T-helper 17 cell (primary cell): ENCODE data around the gene SNX19. TPM values are rescaled to one million over a fixed set of nuclear protein-coding genes. Genes with fewer than 3 reads are reported as not detected.
A peak's percentile ranks its signal among the peaks of the same experiment; 100 is the strongest.
"Not testable (repeated sequence)": the region's sequence is repeated elsewhere in the genome, so short reads cannot be mapped to it uniquely, and the experiment has no call there.

ENCODE experiments used
- ATAC-seq: fragments of 150-1000 bp; cut with Tn5 transposase; 2 replicates; pipeline ENCODE4 v1.10.0; 2021; ENCODE audit warnings: mild to moderate bottlenecking, moderate library complexity
- DNase-seq, 3 donors: peaks; one replicate each; pipeline versions ENCODE4 v3.0.0 to v3.0.0-alpha.2; 2020 to 2021
- H3K9me3 ChIP-seq: one replicate; pipeline ENCODE4 v1.7.0; 2013; ENCODE audit warnings: low read length, mild to moderate bottlenecking; ENCODE audit not compliant: control insufficient read depth, poor library complexity, severe bottlenecking
- H3K27ac Mint-ChIP-seq: one replicate; pipeline ENCODE4 v1.8.0; 2022; ENCODE audit warnings: mild to moderate bottlenecking, moderate library complexity, mixed read lengths
- H3K27me3 Mint-ChIP-seq: one replicate; pipeline ENCODE4 v1.8.0; 2022; ENCODE audit warnings: mixed read lengths
- H3K36me3 Mint-ChIP-seq: one replicate; pipeline ENCODE4 v1.8.0; 2022; ENCODE audit warnings: low read depth, mixed read lengths
- H3K4me1 Mint-ChIP-seq: one replicate; pipeline ENCODE4 v1.8.0; 2022; ENCODE audit warnings: mild to moderate bottlenecking, mixed read lengths
- H3K4me3 Mint-ChIP-seq: one replicate; pipeline ENCODE4 v1.8.0; 2022; ENCODE audit warnings: mild to moderate bottlenecking, moderate library complexity, mixed read lengths
- total RNA-seq, 4 donors: library from RNA in 2 of 4; stranded (reverse) in 2 of 4; gene quantifications; one replicate each; pipeline ENCODE4 v1.2.3 and lab custom pipeline; 2022 to 2026

Gene SNX19
- total RNA-seq, 2 donors from 2014 or later: 64.6 to 67.3 TPM

DNA sequence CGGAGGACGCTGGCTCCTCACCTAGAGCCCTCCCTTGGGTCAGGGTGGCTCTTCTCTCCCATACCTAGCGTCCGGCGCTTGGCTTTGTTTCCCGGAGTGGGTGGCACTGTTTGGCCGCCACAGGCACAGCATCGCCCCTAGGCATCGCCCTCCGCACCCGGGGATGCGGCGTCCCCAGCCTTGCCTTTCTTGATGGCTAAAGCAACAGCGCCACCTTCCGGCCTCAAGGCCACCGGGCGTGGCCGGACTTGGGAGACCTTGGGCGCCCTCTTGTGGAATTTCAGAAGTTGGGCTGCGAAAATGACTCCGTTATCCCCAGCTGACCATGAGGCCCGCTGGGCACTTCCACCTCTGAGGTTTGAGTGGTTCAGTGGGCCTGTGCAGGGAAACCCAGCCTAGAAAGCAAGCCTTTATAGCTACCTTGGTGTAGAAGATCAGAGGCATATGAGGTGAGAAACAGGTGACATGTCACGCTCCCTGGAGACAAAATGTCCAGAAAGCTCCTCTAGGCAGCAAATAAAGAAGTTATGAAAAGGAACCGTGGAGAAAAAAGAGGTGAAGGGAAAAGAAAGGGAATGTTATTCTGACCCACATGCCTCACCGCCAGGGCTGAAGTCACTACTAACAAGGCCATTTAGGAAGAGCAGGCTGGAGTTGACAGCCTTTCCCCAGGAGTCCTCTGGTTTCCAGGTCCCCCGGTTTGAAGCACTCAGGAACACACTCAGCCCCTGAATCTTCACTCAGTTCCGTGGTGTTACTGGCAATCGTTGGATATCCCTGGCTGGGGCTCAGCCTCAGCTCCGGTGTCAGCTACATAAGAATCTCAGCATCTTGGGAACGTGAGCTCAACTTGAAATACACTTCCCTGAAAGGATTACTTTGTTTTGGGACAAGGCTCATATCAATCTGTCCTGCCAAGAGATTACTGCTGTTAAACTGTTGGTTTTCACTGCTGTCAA is 54.1 kb downstream of the SNX19 start:
- ATAC-seq (peak; percentile 93), DNase-seq (peak; percentile 74 to 85 (median 75))
- no peaks in the 10 kb centered on the region for H3K9me3 ChIP-seq
- Mint-ChIP-seq H3K27ac (no peak overlapping the region), H3K27me3 (peaks cover 11% of the 10 kb centered on the region), H3K36me3 (no peaks in the 10 kb centered on the region), H3K4me3 (no peak overlapping the region), H3K4me1 (peaks cover 11% of the 10 kb centered on the region)

DNA sequence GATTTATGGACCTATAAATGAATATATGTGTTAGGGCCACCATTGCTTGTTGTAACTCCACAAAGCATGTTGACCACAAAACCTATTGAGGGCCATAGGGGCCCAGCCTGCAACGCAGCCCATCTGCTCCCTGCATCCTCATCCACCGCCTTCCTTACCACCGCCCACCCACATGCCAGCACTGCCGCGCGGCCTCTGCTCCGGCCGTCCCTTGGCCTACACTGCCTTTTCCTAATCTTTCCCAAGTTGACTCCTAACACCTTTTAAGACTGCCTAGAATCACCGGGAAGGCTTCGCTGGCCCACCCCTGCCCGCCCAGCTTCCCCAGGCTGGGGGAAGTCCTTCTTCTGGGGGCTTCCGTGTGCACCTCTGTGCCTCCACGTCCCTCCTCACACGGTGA is 55.0 kb downstream of the SNX19 start:
- no peak for ATAC-seq
- no peaks in the 10 kb centered on the region for H3K9me3 ChIP-seq
- Mint-ChIP-seq H3K27me3 (peaks cover 12% of the 10 kb centered on the region), H3K4me3 (no peak overlapping the region), H3K27ac (no peak overlapping the region), H3K36me3 (no peaks in the 10 kb centered on the region), H3K4me1 (peaks cover 11% of the 10 kb centered on the region)
- DNase-seq: no peak

DNA sequence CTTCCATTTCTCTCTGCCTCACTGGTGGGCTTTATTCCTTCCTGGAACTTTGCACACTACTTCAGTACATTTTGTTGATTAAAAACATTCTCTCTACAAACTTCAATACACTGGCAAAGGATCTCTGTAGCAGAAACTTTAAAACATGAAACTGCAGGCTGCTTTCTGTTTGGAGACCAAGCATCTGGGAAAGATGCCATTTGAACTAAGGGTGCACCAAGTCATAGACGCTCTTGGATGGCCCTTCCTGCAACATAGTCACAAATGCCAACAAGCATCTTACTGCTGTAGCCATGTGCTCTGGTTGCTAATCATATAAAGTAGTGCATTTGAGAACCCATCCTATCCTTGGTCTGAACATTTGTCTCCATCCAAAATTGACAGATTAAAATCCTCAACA is 56.4 kb downstream of the SNX19 start:
- Mint-ChIP-seq H3K36me3 (no peaks in the 10 kb centered on the region), H3K27ac (no peak overlapping the region), H3K4me3 (no peak overlapping the region), H3K27me3 (peaks cover 22% of the 10 kb centered on the region), H3K4me1 (peaks cover 11% of the 10 kb centered on the region)
- no peak for ATAC-seq
- no peaks in the 10 kb centered on the region for H3K9me3 ChIP-seq
- DNase-seq: no peak

DNA sequence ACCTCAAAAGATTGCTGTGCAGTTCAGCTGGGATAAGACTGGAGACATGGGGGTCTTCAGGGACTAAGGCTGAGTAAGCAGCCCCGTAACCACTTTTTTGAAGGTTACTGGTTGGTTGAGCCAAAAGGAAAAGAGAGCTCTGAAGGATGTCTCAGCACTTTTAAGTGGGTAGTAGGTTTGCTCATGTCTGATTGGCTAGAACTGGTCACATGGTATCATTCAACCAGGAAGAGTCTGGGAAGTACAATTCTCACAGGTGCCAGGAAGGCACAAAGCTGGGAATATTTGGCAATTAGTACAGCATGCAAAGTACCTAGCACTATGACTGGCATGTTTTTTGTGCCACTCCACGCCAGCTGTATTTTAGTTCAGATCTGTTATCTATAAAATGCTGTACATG is 58.1 kb downstream of the SNX19 start:
- H3K4me3 Mint-ChIP-seq: no peak overlapping the region
- peaks cover 31% of the 10 kb centered on the region for H3K27me3 Mint-ChIP-seq
- no peak for ATAC-seq
- H3K36me3 Mint-ChIP-seq: no peaks in the 10 kb centered on the region
- no peak overlapping the region for H3K27ac Mint-ChIP-seq
- DNase-seq: no peak
- H3K4me1 Mint-ChIP-seq: peaks cover 10% of the 10 kb centered on the region
- no peaks in the 10 kb centered on the region for H3K9me3 ChIP-seq

DNA sequence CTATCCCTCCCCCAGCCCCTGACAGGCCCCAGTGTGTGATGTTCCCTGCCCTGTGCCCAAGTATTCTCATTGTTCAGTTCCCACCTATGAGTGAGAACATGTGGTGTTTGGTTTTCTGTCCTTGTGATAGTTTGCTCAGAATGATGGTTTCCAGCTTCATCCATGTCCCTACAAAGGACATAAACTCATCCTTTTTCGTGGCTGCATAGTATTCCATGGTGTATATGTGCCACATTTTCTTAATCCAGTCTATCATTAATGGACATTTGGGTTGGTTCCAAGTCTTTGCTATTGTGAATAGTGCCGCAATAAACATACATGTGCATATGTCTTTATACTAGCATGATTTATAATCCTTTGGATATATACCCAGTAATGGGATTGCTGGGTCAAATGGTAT is 60.6 kb downstream of the SNX19 start:
- H3K36me3 Mint-ChIP-seq, H3K4me3 Mint-ChIP-seq, DNase-seq, H3K9me3 ChIP-seq, H3K27ac Mint-ChIP-seq, H3K4me1 Mint-ChIP-seq, ATAC-seq: not testable (repeated sequence)
- H3K27me3 Mint-ChIP-seq: peaks cover 41% of the 10 kb centered on the region

DNA sequence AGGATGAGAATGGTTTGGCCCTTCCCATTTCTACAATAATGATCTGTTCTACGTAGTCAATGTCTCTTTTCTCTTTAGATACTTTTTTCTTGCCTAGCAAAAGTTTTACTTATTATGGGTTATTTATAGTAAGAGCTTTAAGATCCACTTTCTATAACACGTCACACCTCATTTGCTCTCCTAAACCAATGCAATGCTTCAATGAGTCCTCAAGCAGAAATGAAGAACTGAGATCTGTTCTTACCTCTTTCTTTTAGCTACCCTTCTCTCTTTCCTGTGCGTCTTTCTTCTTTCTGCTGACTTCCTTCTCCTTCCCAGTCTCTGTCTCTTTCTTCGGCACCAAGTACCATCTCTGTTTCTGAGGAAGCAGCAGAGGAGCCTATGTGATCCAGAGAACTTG is 61.8 kb downstream of the SNX19 start:
- ATAC-seq (no peak), DNase-seq (no peak)
- H3K27me3 Mint-ChIP-seq: peaks cover 49% of the 10 kb centered on the region
- H3K9me3 ChIP-seq: no peaks in the 10 kb centered on the region
- no peak overlapping the region for H3K27ac Mint-ChIP-seq
- no peaks in the 10 kb centered on the region for H3K36me3 Mint-ChIP-seq
- H3K4me1 Mint-ChIP-seq: peaks cover 2% of the 10 kb centered on the region
- H3K4me3 Mint-ChIP-seq: no peak overlapping the region

DNA sequence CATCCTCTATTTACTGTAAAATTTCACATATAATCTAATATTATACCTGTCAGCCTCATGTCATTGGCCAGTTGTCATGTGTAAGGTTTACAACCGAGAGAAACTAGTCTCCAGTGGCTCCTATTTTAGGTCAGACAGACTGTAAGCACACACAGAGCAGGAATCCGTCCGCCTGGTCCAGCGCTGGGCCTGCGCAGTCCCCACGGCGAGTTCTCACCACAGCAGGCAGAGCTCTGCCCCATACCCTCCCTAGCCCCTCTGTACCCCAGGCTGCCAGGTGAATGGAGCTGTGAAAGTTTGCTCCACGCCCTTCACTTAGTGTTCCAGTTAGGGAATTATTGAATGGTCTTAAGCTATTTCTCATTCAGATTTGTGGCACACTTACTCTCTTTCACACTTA is 63.7 kb downstream of the SNX19 start:
- DNase-seq: no peak
- Mint-ChIP-seq H3K27ac (no peak overlapping the region), H3K4me3 (no peak overlapping the region)

DNA sequence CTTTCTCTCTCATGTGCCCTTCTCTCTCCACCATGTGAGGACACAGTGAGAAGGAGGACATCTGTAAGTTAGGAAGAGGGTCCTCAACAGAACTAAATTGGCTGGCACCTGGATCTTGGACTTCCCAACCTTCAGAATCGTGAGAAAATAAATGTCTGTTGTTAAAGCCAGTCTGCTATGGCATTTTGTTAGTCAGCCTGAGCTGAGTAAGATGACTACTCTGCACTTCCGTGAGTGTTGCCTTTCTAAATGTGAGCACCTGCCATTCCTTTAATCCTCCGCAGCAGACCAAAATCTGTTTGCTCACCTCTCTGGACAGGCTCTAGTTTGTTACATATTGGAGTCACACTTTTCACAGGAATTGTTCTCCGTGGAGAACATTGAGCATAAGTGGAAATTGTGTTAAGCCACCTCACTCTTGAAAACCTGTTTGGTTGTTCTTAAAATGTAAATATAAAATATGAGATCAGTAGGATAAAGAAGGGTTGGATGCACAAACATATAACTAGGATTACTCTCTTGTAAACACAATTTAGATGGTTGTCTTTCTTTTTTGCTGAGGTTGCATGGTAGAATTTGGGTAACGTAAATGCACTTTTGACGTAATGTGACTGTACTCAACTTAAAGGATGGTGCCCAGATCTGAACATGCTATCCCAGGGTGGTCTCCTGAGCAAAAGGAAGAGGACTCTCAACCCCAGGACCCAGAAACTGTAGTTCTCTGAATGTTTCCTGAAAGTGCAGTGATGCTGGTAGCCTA is 65.9 kb downstream of the SNX19 start:
- Mint-ChIP-seq H3K27me3 (peaks cover 54% of the 10 kb centered on the region), H3K4me1 (peaks cover 7% of the 10 kb centered on the region), H3K27ac (no peak overlapping the region), H3K36me3 (no peaks in the 10 kb centered on the region), H3K4me3 (no peak overlapping the region)
- no peaks in the 10 kb centered on the region for H3K9me3 ChIP-seq
- DNase-seq (no peak), ATAC-seq (no peak)

More for the DNA sequence above, 63.7 kb downstream of the SNX19 start:
- Mint-ChIP-seq H3K4me1 (peaks cover 7% of the 10 kb centered on the region), H3K36me3 (no peaks in the 10 kb centered on the region), H3K27me3 (peaks cover 57% of the 10 kb centered on the region)
- H3K9me3 ChIP-seq: no peaks in the 10 kb centered on the region
- ATAC-seq: no peak

DNA sequence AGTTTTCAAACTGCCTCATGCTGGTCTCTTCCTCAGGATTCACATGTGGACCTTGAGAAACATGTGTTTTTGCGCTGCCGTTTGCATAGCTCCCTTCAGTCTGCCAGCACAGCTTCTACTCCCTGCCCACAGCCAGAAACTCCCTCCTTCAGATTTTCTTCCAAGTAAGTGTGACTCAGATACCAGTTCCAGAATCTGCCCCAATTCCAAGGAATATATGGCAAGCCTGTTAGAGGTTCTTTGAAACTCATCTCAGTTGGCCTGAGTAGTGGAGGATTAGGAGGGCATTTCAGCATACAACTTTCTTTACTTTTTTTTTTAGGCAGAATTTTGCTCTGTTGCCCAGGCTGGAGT is 67.1 kb downstream of the SNX19 start:
- H3K9me3 ChIP-seq: no peaks in the 10 kb centered on the region
- Mint-ChIP-seq H3K27me3 (peaks cover 45% of the 10 kb centered on the region), H3K4me1 (peaks cover 6% of the 10 kb centered on the region), H3K36me3 (peaks cover 2% of the 10 kb centered on the region), H3K27ac (no peak overlapping the region), H3K4me3 (no peak overlapping the region)
- DNase-seq: no peak
- no peak for ATAC-seq

DNA sequence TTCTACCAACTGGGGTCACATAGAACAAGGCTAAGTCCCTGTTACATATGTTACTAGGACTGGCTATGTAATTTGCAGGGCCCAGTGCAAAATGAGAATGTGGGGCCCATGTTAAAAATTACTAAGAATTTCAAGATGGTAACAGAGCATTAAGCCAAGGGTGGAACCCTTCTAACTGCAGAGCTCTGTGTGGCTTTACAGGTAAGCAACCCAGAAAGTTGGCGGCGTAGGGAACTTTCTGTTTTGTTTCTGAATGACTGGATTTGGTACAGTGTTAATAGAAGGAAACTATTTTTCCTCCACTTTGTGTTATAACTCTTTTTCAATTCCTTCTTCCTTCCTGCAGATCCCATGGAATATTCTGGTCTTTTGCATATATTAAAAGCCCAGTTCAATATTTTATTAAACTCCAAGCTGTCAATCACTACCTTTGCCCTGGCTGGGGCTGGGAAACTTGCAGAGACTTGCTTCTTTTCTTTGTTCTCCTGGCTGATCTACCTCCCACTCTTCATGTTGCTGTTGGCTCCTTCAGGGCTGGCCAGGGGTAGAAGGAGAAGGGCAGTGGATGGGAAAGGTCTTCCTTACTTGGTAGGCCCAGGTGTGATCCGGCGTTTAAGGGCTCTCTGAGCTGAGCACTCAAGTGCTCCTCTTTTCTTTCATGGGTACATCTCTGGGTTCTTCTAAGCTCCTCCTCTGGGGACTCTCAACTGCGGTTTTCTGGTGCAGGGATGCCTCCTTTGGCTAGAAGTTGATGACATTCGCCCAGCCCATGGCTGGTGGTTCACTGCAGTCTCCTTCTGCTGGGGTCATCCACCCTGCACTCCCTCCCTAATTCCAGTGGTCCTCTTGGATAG is 67.7 kb downstream of the SNX19 start:
- no peak overlapping the region for H3K27ac Mint-ChIP-seq
- no peak overlapping the region for H3K4me3 Mint-ChIP-seq
- ATAC-seq: no peak

DNA sequence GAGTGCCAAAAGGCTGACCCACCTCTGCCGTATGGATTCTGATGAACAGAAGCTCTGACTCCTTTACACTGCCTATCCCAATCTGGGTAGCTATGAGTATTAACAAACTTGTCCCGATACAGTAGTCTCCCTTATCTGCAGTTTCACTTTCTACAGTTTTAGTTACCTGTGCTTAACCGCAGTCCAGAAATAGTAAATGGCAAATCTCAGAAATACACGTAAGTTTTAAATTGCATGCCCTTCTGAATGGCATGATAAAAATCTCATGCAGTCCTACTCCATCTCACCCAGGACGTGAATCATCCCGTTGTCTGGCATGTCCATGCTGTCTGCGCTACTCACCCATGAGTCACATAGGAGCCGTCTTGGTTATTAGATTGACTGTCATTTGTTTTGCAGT is 68.8 kb downstream of the SNX19 start:
- H3K36me3 Mint-ChIP-seq: peaks cover 2% of the 10 kb centered on the region
- H3K4me3 Mint-ChIP-seq: no peak overlapping the region
- no peak for ATAC-seq
- H3K9me3 ChIP-seq: no peaks in the 10 kb centered on the region
- peaks cover 6% of the 10 kb centered on the region for H3K4me1 Mint-ChIP-seq
- no peak overlapping the region for H3K27ac Mint-ChIP-seq
- H3K27me3 Mint-ChIP-seq: peaks cover 49% of the 10 kb centered on the region
- no peak for DNase-seq

More for the DNA sequence above, 67.7 kb downstream of the SNX19 start:
- H3K27me3 Mint-ChIP-seq: peaks cover 49% of the 10 kb centered on the region
- H3K36me3 Mint-ChIP-seq: peaks cover 2% of the 10 kb centered on the region
- H3K9me3 ChIP-seq: no peaks in the 10 kb centered on the region
- peaks cover 6% of the 10 kb centered on the region for H3K4me1 Mint-ChIP-seq
- DNase-seq: no peak

DNA sequence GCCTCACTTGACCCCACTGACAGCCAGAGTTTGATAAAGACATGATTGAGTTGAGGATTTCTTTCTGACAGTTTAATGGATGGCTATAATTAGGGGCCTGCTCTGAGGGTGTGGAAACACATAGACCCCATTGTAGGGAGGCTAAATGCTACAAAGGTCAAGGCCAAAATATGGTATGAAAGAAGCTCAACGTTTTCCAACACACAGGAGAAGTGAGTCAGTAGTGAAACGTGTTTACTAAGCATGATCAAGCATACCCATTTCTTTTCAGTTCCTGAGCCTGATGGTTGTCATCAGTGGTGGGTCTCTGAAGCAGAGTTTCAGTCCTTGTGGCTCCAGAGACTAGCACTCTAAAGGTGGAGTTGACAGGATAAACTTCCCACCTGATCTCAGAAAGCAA is 69.7 kb downstream of the SNX19 start:
- H3K4me1 Mint-ChIP-seq: peaks cover 6% of the 10 kb centered on the region
- no peak overlapping the region for H3K4me3 Mint-ChIP-seq
- no peaks in the 10 kb centered on the region for H3K9me3 ChIP-seq
- DNase-seq (no peak), ATAC-seq (no peak)
- H3K27ac Mint-ChIP-seq: no peak overlapping the region
- peaks cover 56% of the 10 kb centered on the region for H3K27me3 Mint-ChIP-seq
- peaks cover 2% of the 10 kb centered on the region for H3K36me3 Mint-ChIP-seq

DNA sequence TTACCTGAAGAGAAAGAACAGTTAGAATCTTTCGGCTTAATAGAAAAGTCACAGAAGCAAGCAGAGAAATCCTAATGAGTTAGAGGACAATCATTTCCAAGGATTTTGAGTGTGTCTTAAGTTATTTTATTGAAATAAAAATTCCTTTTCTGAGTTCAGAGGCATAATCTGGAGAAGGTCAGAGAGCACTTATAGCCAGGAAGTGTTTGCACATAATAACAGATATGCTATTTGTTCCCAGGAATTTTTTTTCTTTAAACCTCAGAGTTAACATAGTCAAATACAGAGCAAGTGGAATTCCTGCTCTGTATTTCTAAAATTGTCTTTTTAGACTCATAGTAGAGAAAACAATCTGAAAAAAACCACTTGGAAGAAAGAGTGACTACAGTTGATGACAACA is 74.3 kb downstream of the SNX19 start:
- ATAC-seq (no peak), DNase-seq (no peak)
- H3K36me3 Mint-ChIP-seq: peaks cover 2% of the 10 kb centered on the region
- H3K4me3 Mint-ChIP-seq: no peak overlapping the region
- H3K9me3 ChIP-seq: no peaks in the 10 kb centered on the region
- peaks cover 52% of the 10 kb centered on the region for H3K27me3 Mint-ChIP-seq
- H3K27ac Mint-ChIP-seq: no peak overlapping the region
- no peaks in the 10 kb centered on the region for H3K4me1 Mint-ChIP-seq
